Measurements from ENCODE around the gene SLC38A9.

Gene SLC38A9

GRCh38 chr5:55681301-55681700 lies 30.8 kb downstream of the SLC38A9 start:
- no peak for DNase-seq (ENCODE audit: low read depth)
- no peak overlapping the region for H3K4me3 ChIP-seq (ENCODE audit: control insufficient read depth, low read depth, low read length)
- no peak for TF ChIP-seq CTCF (IDR thresholded peaks at IDR 0.05; ENCODE audit: control insufficient read depth, insufficient read depth, low read depth, low read length, missing control alignments)

GRCh38 chr5:55680353-55680752 lies 31.8 kb downstream of the SLC38A9 start:
- DNase-seq (ENCODE audit: low read depth), result no peak
- TF ChIP-seq CTCF (IDR thresholded peaks at IDR 0.05; ENCODE audit: control insufficient read depth, insufficient read depth, low read depth, low read length, missing control alignments), result no peak
- no peak overlapping the region for H3K4me3 ChIP-seq (ENCODE audit: control insufficient read depth, low read depth, low read length)

GRCh38 chr5:55679556-55679955 lies 32.6 kb downstream of the SLC38A9 start:
- no peak overlapping the region for H3K4me3 ChIP-seq (ENCODE audit: control insufficient read depth, low read depth, low read length)
- TF ChIP-seq CTCF (IDR thresholded peaks at IDR 0.05; ENCODE audit: control insufficient read depth, insufficient read depth, low read depth, low read length, missing control alignments), result no peak
- no peak for DNase-seq (ENCODE audit: low read depth)

GRCh38 chr5:55675119-55675518 lies 37.0 kb downstream of the SLC38A9 start:
- no peak for TF ChIP-seq CTCF (IDR thresholded peaks at IDR 0.05; ENCODE audit: control insufficient read depth, insufficient read depth, low read depth, low read length, missing control alignments)
- DNase-seq (ENCODE audit: low read depth), result no peak
- H3K4me3 ChIP-seq (ENCODE audit: control insufficient read depth, low read depth, low read length), result no peak overlapping the region

GRCh38 chr5:55674340-55674739 lies 37.8 kb downstream of the SLC38A9 start:
- no peak for TF ChIP-seq CTCF (IDR thresholded peaks at IDR 0.05; ENCODE audit: control insufficient read depth, insufficient read depth, low read depth, low read length, missing control alignments)
- H3K4me3 ChIP-seq (ENCODE audit: control insufficient read depth, low read depth, low read length), result no peak overlapping the region
- no peak for DNase-seq (ENCODE audit: low read depth)

- no peak for TF ChIP-seq CTCF (IDR thresholded peaks at IDR 0.05; ENCODE audit: control insufficient read depth, insufficient read depth, low read depth, low read length, missing control alignments)
- no peak overlapping the region for H3K4me3 ChIP-seq (ENCODE audit: control insufficient read depth, low read depth, low read length)
- no peak for DNase-seq (ENCODE audit: low read depth)
These were observed 39.6 kb downstream of the SLC38A9 start for GRCh38 chr5:55672477-55672911.

GRCh38 chr5:55671975-55672374 lies 40.1 kb downstream of the SLC38A9 start:
- DNase-seq (ENCODE audit: low read depth), result no peak
- no peak for TF ChIP-seq CTCF (IDR thresholded peaks at IDR 0.05; ENCODE audit: control insufficient read depth, insufficient read depth, low read depth, low read length, missing control alignments)
- H3K4me3 ChIP-seq (ENCODE audit: control insufficient read depth, low read depth, low read length), result no peak overlapping the region
